ENCODE results near the gene SDS. TPM values are rescaled to one million over a fixed set of nuclear protein-coding genes. Genes with fewer than 3 reads are reported as not detected.
A peak's percentile ranks its signal among the peaks of the same experiment; 100 is the strongest.

Gene SDS
- total and polyA plus RNA-seq, 4 donors = 0.65 to 433 (median 77.9) TPM

DNA sequence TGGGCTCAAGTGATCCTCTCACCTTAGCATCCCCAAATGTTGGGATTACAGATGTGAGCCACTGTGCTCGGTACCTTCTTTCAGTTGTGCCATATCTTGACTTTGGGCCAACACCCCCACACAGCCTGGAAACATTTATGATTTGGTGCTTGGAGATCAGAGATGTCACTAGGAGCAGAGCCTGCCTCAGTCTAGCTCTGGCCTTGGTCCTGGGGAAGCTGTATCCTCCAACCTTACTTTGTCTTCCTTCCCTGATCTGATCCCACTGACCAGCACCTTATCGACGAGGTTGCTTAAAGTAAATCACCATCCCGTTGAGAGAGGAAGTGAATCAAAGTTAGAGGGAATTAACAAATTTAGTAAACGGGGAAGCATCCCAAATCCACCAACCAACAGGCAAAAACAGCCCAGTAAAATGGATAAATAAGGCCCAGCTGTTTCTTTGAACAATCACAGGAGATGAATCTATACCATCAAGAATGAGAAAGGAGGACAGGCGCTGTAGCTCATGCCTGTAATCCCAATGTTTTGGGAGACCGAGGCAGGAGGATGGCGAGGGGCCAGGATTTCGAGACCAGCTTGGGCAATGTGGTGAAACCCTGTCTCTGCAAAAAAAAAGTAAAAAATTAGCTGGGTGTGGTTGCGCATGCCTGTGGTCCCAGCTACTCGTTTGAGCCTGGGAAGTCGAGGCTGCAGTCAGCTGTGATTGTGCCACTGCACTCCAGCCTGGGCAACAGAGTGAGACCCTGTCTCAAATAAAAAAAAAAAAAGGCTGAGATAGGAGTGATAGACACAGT is 41.9 kb downstream of the SDS start:
- no peak overlapping the region for H3K4me3 ChIP-seq (ENCODE audit: low read depth in 1 of 3, low read length in 3 of 3)
- no peak overlapping the region for H3K9ac ChIP-seq (ENCODE audit: low read depth in 1 of 2, low read length in 2 of 2)
- H3K27ac ChIP-seq (ENCODE audit: low read depth in 1 of 2, low read length in 2 of 2) = no peak overlapping the region
- peaks cover 2 to 17% (median 10%) of the 10 kb centered on the region in 4 donors for H3K4me1 ChIP-seq (ENCODE audit: control insufficient read depth in 4 of 4, insufficient read depth in 4 of 4, low read length in 3 of 4)
- H3K27me3 ChIP-seq (ENCODE audit: control insufficient read depth in 4 of 4, insufficient read depth in 4 of 4, low read length in 3 of 4) = no peaks in the 10 kb centered on the region
- no peaks in the 10 kb centered on the region for H3K36me3 ChIP-seq (ENCODE audit: control insufficient read depth in 4 of 4, insufficient read depth in 3 of 4, low read depth in 1 of 4, low read length in 3 of 4)
- 82% methylated on average over 12 of the region's 12 CpGs for whole genome bisulfite sequencing
- no peaks in the 10 kb centered on the region for H3K9me3 ChIP-seq (ENCODE audit: control insufficient read depth in 4 of 4, low read length in 3 of 4)
- no peak for DNase-seq (ENCODE audit: low spot score)
- TF ChIP-seq HNF4G (IDR thresholded peaks at IDR 0.05) = no peak
- TF ChIP-seq, protein P1, sequence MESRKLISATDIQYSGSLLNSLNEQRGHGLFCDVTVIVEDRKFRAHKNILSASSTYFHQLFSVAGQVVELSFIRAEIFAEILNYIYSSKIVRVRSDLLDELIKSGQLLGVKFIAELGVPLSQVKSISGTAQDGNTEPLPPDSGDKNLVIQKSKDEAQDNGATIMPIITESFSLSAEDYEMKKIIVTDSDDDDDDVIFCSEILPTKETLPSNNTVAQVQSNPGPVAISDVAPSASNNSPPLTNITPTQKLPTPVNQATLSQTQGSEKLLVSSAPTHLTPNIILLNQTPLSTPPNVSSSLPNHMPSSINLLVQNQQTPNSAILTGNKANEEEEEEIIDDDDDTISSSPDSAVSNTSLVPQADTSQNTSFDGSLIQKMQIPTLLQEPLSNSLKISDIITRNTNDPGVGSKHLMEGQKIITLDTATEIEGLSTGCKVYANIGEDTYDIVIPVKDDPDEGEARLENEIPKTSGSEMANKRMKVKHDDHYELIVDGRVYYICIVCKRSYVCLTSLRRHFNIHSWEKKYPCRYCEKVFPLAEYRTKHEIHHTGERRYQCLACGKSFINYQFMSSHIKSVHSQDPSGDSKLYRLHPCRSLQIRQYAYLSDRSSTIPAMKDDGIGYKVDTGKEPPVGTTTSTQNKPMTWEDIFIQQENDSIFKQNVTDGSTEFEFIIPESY (IDR thresholded peaks at IDR 0.05) = no peak
- TF ChIP-seq, protein P2, sequence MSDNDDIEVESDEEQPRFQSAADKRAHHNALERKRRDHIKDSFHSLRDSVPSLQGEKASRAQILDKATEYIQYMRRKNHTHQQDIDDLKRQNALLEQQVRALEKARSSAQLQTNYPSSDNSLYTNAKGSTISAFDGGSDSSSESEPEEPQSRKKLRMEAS (IDR thresholded peaks at IDR 0.05) = no peak

DNA sequence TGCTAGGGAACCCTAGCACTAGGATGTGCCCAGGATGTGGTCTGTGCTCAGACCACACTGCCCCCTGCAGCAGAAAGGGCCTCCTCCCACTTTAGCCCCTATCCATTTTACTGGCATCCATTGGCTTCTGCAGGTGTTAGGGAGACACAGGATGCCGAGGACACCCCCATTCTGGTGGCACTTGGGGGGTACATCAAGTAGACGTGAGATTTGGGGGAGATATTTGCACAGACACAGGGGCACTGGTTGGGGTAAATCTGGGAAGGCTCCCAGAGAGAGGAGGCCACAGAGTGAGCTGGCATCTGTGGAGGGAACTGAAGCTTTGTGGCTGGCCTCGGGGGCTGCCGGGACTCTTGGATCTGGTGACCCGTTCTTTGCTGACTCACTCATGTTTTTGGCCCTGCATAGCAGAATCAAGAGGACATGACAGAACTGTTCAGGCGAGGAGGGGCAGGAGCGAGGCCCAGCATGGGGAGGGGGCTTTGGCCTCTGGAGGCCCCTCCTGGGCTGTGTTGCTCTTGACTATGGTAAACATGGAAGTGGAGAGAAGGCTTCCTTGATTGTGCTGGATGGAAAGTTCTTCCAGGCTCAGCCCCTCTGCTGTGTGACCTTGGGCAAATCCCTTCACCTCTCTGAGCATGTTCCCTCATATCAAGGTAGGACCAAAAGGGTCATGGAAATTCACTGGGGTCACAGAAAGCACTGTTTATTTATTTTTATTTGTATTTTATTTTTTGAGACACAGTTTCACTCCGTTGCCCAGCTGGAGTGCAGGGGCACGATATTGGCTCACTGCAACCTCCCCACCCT is 43.5 kb downstream of the SDS start:
- DNase-seq (ENCODE audit: low spot score) = no peak
- Histone ChIP-seq H3K36me3 (ENCODE audit: control insufficient read depth in 4 of 4, insufficient read depth in 3 of 4, low read depth in 1 of 4, low read length in 3 of 4) (no peaks in the 10 kb centered on the region), H3K4me3 (ENCODE audit: low read depth in 1 of 3, low read length in 3 of 3) (no peak overlapping the region), H3K4me1 (ENCODE audit: control insufficient read depth in 4 of 4, insufficient read depth in 4 of 4, low read length in 3 of 4) (peaks cover 2 to 17% (median 10%) of the 10 kb centered on the region in 4 donors), H3K27ac (ENCODE audit: low read depth in 1 of 2, low read length in 2 of 2) (no peak overlapping the region), H3K9ac (ENCODE audit: low read depth in 1 of 2, low read length in 2 of 2) (no peak overlapping the region), H3K9me3 (ENCODE audit: control insufficient read depth in 4 of 4, low read length in 3 of 4) (no peaks in the 10 kb centered on the region), H3K27me3 (ENCODE audit: control insufficient read depth in 4 of 4, insufficient read depth in 4 of 4, low read length in 3 of 4) (no peaks in the 10 kb centered on the region)
- WGBS = 84% methylated on average over 9 of the region's 9 CpGs
- no peak for TF ChIP-seq YY1 (IDR thresholded peaks at IDR 0.05)
- TF ChIP-seq JUND (IDR thresholded peaks at IDR 0.05) = no peak
- peak in 1 of 2 donors; percentile 7 for TF ChIP-seq RAD21 (IDR thresholded peaks at IDR 0.05)

DNA sequence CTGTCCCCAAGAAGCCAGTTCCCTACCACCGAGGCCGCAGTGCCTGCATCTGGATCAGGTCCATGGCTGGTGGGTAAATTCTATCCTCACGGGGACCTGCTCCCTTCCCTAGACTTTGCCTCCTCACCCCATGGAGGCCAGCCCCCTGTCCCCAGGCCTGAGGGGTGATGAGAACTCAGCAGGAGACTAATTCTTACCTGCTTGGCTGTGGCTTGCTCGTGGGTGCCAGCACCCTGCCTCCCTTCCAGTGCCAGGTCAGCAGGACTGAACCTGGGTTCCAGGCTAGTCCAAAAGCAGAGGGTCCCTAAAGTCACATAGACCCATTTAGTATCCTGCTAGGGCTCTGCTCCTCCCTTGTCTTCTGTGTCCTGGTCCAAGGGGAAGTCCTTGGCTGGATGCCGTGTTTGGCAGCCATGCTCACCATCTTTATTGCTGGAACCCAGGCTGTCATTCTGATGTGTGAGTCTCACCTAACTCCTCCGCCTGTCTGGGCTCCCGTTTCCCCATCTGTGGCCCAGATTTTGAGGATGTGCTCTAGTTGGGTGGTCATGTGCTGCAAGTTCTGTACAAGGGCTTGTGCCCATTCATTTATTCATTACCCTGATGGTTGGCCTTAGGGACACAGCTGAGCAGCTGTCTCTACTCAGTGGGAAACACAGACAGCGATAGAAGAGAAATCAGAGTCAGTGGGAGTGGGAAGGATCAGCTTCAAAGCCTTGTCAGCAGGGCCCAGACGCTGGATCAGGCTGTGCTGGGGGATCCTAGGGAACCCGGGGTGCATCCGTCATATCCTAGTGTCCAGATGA is 44.4 kb downstream of the SDS start:
- peak overlapping the region; percentile 41 to 96 (median 74) for H3K4me3 ChIP-seq (ENCODE audit: low read depth in 1 of 3, low read length in 3 of 3)
- DNase-seq (ENCODE audit: low spot score) = no peak
- no peaks in the 10 kb centered on the region for H3K36me3 ChIP-seq (ENCODE audit: control insufficient read depth in 4 of 4, insufficient read depth in 3 of 4, low read depth in 1 of 4, low read length in 3 of 4)
- H3K27me3 ChIP-seq (ENCODE audit: control insufficient read depth in 4 of 4, insufficient read depth in 4 of 4, low read length in 3 of 4) = no peaks in the 10 kb centered on the region
- WGBS = 51% methylated on average over 11 of the region's 11 CpGs
- peak overlapping the region; percentile 51 to 73 for H3K27ac ChIP-seq (ENCODE audit: low read depth in 1 of 2, low read length in 2 of 2)
- H3K4me1 ChIP-seq (ENCODE audit: control insufficient read depth in 4 of 4, insufficient read depth in 4 of 4, low read length in 3 of 4) = peaks cover 2 to 17% (median 10%) of the 10 kb centered on the region in 4 donors
- H3K9me3 ChIP-seq (ENCODE audit: control insufficient read depth in 4 of 4, low read length in 3 of 4) = no peaks in the 10 kb centered on the region
- H3K9ac ChIP-seq (ENCODE audit: low read depth in 1 of 2, low read length in 2 of 2) = peak overlapping the region in 1 of 2 donors; percentile 48
- TF ChIP-seq FOXA1 (IDR thresholded peaks at IDR 0.05) = no peak
- no peak for TF ChIP-seq YY1 (IDR thresholded peaks at IDR 0.05)
- TF ChIP-seq, protein P3, sequence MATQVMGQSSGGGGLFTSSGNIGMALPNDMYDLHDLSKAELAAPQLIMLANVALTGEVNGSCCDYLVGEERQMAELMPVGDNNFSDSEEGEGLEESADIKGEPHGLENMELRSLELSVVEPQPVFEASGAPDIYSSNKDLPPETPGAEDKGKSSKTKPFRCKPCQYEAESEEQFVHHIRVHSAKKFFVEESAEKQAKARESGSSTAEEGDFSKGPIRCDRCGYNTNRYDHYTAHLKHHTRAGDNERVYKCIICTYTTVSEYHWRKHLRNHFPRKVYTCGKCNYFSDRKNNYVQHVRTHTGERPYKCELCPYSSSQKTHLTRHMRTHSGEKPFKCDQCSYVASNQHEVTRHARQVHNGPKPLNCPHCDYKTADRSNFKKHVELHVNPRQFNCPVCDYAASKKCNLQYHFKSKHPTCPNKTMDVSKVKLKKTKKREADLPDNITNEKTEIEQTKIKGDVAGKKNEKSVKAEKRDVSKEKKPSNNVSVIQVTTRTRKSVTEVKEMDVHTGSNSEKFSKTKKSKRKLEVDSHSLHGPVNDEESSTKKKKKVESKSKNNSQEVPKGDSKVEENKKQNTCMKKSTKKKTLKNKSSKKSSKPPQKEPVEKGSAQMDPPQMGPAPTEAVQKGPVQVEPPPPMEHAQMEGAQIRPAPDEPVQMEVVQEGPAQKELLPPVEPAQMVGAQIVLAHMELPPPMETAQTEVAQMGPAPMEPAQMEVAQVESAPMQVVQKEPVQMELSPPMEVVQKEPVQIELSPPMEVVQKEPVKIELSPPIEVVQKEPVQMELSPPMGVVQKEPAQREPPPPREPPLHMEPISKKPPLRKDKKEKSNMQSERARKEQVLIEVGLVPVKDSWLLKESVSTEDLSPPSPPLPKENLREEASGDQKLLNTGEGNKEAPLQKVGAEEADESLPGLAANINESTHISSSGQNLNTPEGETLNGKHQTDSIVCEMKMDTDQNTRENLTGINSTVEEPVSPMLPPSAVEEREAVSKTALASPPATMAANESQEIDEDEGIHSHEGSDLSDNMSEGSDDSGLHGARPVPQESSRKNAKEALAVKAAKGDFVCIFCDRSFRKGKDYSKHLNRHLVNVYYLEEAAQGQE (IDR thresholded peaks at IDR 0.05) = no peak
- TF ChIP-seq, protein P1 (IDR thresholded peaks at IDR 0.05) = no peak
- TF ChIP-seq NR2F2 (IDR thresholded peaks at IDR 0.05) = no peak
- no peak for TF ChIP-seq FOXA2 (IDR thresholded peaks at IDR 0.05)
- no peak for TF ChIP-seq HNF4G (IDR thresholded peaks at IDR 0.05)
- no peak for TF ChIP-seq HNF4A (conservative IDR thresholded peaks at IDR 0.05)
- no peak for TF ChIP-seq EGR1 (IDR thresholded peaks at IDR 0.05; ENCODE audit: low read depth in 2 of 2)
- TF ChIP-seq, protein P4, sequence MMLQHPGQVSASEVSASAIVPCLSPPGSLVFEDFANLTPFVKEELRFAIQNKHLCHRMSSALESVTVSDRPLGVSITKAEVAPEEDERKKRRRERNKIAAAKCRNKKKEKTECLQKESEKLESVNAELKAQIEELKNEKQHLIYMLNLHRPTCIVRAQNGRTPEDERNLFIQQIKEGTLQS (IDR thresholded peaks at IDR 0.05) = no peak
